ENCODE data around the gene TBX4.

Gene TBX4

DNA sequence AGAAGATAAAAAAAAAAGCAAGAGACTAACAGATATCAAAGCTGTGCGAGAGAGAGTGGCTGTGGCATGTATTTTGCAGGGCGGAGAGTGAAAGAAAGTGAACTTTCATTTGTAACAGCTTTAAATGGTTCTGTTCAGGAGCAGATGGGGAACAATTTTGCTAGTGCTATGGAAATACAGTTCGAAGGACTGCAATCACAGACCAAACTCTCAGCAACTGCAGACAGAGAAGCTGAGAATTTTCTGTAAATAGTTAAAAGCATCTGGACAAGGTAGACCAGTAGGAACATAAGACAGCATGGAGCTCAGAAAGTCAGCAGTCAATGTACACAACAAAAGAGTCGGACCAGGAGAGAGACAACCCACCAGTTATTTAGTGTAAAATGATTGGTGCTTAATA is 62.3 kb downstream of the TBX4 start:
- no peak for DNase-seq (ENCODE audit: low read depth)
- TF ChIP-seq, protein P1, sequence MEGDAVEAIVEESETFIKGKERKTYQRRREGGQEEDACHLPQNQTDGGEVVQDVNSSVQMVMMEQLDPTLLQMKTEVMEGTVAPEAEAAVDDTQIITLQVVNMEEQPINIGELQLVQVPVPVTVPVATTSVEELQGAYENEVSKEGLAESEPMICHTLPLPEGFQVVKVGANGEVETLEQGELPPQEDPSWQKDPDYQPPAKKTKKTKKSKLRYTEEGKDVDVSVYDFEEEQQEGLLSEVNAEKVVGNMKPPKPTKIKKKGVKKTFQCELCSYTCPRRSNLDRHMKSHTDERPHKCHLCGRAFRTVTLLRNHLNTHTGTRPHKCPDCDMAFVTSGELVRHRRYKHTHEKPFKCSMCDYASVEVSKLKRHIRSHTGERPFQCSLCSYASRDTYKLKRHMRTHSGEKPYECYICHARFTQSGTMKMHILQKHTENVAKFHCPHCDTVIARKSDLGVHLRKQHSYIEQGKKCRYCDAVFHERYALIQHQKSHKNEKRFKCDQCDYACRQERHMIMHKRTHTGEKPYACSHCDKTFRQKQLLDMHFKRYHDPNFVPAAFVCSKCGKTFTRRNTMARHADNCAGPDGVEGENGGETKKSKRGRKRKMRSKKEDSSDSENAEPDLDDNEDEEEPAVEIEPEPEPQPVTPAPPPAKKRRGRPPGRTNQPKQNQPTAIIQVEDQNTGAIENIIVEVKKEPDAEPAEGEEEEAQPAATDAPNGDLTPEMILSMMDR (IDR thresholded peaks at IDR 0.05; ENCODE audit: insufficient read depth, low read depth, low read length, missing control alignments) = no peak
- H3K4me3 ChIP-seq (ENCODE audit: low read depth, low read length) = no peak overlapping the region

- no peak overlapping the region for H3K4me3 ChIP-seq (ENCODE audit: low read depth, low read length)
- DNase-seq (ENCODE audit: low read depth) = no peak
- TF ChIP-seq, protein P1 (IDR thresholded peaks at IDR 0.05; ENCODE audit: insufficient read depth, low read depth, low read length, missing control alignments) = no peak
These were observed 65.0 kb downstream of the TBX4 start for GRCh38 chr17:61517265-61517664.

DNA sequence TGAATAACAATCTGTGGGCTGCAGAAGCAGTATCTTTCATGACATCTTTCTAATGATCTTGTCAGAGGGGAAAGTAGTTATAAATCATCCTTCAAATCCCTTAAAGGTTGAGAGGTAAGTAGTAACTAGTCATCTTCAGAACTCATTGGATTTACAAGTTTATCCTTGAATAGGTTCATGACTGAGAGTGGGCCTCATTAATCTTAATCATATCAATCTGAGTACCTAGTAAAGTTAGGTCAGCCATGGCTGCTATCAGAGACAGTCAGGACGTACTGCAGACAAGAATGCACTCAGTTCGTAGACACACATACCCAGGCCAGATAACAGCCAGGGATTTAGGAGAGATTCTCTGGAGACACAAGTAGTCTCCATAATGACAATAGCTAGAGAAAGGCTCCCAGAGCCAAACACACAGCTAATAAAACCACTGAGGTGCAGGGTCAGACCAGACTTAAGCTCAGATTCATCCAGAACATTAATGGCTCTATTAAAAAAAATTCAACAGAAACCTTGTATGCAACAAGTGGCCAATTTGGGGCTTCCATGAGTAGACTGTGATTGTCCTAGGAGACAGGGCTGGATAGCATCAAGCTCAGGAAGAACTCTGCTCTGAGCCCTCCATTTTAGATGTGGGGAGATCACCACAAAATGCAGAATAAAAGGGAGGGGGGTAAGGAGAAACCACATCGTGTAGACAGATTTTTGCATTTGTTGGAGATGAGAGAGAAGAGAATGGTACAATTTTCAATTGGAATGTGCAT is 65.8 kb downstream of the TBX4 start:
- H3K4me3 ChIP-seq (ENCODE audit: low read depth, low read length) = no peak overlapping the region
- no peak for DNase-seq (ENCODE audit: low read depth)
- TF ChIP-seq, protein P1 (IDR thresholded peaks at IDR 0.05; ENCODE audit: insufficient read depth, low read depth, low read length, missing control alignments) = no peak

- TF ChIP-seq, protein P1 (IDR thresholded peaks at IDR 0.05; ENCODE audit: insufficient read depth, low read depth, low read length, missing control alignments) = no peak
- DNase-seq (ENCODE audit: low read depth) = no peak
- H3K4me3 ChIP-seq (ENCODE audit: low read depth, low read length) = no peak overlapping the region
These were observed 66.9 kb downstream of the TBX4 start for GRCh38 chr17:61519139-61519538.

DNA sequence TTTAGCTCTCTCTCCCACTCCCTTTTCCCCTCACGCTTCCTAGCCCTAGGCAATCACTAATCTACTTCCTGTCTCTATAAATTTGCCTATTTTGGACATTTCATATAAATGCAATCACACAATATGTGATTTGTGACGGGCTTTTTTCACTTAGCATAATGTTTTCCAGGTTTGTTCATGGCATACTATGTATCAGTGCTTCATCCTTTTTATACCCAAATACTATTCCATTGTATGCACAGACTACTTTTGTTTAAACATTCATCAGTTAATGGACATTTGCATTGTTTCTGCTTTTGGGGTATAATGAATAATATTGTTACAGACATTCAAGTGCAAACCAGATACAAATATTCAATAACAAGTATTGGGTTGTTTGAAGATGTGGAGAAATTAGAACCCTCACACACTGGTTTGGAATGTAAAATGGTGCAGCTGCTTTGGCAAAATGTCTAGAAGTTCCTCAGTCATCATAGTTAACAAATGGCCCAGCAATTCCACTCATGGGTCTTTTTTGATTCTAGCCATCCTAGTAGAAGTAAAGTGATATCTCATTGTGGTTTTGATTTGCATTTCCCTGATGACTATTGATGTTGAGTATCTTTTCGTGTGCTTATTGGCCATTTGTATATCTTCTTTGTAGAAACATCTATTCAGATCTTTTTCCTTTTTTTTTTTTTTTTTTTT is 67.7 kb downstream of the TBX4 start:
- TF ChIP-seq, protein P1 (IDR thresholded peaks at IDR 0.05; ENCODE audit: insufficient read depth, low read depth, low read length, missing control alignments) = no peak
- H3K4me3 ChIP-seq (ENCODE audit: low read depth, low read length) = no peak overlapping the region
- DNase-seq (ENCODE audit: low read depth) = no peak

- TF ChIP-seq, protein P1 (IDR thresholded peaks at IDR 0.05; ENCODE audit: insufficient read depth, low read depth, low read length, missing control alignments) = no peak
- DNase-seq (ENCODE audit: low read depth) = no peak
- H3K4me3 ChIP-seq (ENCODE audit: low read depth, low read length) = no peak overlapping the region
These were observed 68.7 kb downstream of the TBX4 start for GRCh38 chr17:61520897-61521296.

Measured in GM12865 (cell line).